SH-SY5Y (cell line): Measurements from ENCODE around the gene RAD50.

Experiments used
- GATA2 ChIP-seq: IDR thresholded peaks from 2 replicates; pipeline ENCODE4 v1.6.1; 2011; ENCODE audit warnings: mild to moderate bottlenecking, low read depth, low read length
- GATA3 ChIP-seq: IDR thresholded peaks from 2 replicates; pipeline ENCODE4 v1.6.1; 2011; ENCODE audit warnings: low read depth, mild to moderate bottlenecking, low read length, moderate library complexity

DNA sequence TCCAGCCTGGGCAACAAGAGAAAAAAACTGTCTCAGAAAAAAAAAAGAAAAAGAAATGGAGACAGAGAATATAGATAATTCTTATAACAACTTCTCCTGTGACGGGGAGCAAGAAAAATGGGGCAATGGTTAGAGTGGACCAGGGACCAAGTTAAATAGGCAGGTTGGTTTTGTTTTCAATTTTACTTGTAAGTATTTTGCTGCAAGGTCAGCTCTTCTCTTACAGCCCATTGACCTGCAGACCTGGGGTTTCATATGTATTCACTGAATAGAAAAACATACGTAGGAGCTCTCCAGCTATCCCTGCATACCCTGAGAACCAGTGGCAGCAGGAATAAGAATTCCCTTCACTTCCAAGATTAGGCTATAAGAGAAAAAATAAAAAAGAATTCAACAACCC lies 72.0 kb downstream of the RAD50 start:
- no peak for TF ChIP-seq GATA3
- no peak for TF ChIP-seq GATA2
